ENCODE data around the gene TRMT5.

Gene TRMT5

DNA sequence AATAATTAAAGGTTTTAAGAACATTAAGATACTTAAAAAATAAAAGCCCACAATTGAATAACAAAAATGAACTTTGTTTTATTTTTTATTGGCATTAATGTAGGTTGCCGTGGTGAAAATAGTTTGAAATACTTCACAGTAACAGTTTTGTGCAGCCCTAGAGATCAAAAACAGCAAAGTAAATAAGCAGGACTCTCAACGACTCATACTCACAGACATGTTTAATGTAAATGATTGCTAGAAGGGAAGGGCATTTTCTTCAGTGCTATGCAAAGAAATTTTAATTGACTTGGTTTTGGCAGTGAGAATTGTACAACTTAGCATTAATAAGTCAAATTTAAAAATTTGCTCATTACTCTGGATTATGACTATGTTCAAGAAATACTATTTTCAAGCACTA, 16.0 kb downstream of the TRMT5 start:
- DNase-seq: no peak

GRCh38 chr14:60963761-60964160, 17.1 kb downstream of the TRMT5 start:
- no peak for DNase-seq

GRCh38 chr14:60958146-60958545, 22.7 kb downstream of the TRMT5 start:
- DNase-seq: no peak

DNA sequence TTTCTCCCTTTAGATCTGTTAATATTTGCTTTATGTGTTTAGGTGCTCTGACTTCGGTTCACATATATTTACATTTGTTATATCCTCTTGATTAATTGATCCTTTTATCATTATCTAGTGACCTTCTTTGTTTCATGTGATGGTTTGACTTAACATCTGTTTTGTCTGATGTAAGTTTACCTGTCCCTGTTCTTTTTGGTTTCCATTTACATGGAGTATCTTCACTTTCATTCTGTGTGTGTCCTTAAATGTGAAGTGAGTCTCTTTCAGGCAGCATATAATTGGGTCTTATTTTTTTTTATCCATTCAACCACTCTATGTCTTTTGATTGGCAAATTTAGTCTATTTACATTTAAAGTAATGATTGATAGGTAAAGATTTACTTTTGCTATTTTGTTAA, 24.2 kb downstream of the TRMT5 start:
- no peak for DNase-seq

DNA sequence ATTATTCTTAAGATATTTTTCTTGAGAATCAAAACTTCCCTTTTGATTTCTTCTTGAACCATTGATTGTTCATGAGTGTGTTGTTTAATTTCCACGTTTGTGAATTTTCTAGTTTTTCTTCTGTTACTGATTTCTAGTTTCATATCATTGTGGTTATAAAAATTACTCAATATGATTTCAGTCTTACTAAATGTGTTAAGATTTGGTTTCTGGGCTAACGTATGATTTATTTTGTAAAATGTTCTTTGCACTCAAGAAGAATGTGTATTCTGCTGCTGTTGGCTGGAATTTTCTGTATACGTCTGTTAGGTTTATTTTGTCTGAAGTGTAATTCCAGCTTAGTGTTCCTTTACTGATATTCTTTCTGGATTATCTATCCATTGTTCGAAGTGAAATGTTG, 24.7 kb downstream of the TRMT5 start:
- no peak for DNase-seq

- DNase-seq: no peak
Observed at GRCh38 chr14:60951776-60952435, 29.0 kb downstream of the TRMT5 start.

- no peak for DNase-seq
Observed at GRCh38 chr14:60946773-60947172, 34.1 kb downstream of the TRMT5 start.

DNA sequence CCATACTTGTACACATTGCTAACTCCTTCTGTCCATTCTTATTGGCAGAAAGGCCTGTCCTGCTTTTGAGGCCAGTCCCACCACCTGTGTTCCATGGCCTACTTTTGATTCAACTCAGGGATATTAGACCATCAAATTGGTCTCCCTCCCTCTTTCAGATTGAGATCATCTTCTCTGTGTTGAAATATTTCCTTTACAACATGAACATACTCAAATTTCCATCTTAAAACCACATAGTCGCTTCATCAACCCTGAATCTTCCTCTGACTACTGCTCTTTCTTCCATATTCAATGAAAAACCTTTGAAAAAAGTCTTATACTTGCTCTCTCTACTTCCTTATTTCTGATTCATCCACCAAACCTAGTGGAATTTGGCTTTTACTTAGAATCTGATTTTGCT, 34.9 kb downstream of the TRMT5 start:
- DNase-seq: no peak

DNA sequence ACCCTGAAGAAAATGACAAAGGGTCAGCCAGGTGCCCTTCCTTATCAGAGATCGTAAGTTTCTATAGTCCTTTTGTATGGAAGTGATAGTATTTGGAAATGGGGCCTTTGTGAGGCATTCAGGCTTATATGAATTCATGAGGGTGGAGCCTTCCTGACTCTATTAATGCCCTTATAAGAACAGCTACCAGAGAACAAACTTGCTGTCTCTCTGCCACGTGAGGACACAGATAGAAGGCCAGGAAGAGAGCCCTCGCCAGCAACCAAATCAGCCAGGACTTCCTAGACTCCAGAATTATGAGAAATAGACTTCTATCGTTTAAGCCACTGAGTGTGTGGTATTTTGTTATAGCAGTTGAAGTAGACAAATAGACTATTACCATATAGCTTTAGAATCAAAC, 36.7 kb downstream of the TRMT5 start:
- DNase-seq: no peak

- DNase-seq: no peak
Observed at GRCh38 chr14:60943637-60944032, 37.2 kb downstream of the TRMT5 start.

DNA sequence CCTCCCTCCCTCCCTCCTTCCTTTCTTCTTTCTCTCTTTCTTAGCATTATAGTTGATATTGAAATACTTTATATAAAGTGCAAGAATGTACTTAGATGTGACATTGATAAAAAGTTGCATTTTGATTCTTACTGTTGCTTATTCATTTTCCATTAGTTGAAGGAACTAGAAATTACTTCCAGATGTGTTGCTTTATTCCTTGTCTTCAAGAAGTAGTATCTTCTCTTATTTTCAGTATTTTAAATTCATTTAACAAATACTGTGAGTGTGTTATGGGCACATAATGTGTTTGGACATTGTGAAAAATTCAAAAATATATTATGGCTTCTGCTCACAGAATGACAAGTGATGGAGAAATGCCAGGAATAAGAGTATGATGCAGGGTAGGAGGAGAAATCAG, 45.6 kb downstream of the TRMT5 start:
- DNase-seq: no peak

DNA sequence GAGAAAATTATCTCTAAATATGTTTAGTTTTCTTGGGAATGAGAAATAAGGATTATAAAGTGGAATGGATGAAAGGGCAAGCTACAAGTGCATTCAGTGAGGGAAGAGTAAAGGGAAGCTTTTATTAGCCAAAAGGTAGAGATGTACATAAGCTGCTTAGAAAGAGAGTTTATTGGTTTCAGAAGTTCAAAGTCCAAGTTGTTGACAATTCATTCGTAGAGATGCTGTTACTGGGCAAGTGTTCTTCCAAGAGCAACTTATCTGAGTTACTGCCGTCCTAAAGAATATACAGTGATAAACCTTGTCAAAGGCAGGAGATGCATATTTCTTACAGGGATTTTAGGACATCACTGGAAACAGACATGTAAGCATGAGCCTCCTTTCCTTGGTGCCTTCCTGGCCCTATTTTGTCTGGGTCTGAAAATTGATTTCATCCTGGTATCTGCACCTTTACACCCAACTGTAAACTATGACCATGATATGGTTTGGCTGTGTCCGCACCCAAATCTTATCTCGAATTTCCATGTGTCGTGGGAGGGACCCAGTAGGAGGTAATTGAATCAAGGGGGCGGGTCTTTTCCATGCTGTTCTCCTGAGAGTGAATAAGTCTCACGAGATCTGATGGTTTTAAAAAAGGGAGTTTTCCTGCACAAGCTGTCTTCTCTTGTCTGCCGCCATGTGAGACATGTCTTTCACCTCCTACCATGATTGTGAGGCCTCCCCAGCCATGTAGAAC, 46.8 kb downstream of the TRMT5 start:
- DNase-seq: no peak

- DNase-seq: no peak
Observed at GRCh38 chr14:60931218-60931617, 49.7 kb downstream of the TRMT5 start.

DNA sequence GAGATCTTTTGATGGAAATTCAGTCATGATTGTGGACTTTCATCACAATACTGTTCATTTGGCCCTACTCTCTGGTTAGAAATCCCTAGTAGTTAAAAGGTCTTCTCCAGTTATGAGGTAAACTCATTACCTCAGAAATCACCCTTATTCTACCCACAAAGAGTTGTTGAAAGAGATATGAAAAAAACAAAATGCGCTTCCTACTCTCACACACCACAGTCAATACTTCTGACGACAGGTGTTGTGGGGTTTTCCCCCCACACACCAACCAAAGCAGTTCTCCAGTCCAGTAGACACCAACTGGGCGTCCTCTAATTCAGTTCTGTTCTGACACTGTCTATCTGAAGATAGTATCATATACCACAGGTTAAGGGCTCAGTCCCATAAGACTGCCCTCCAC, 54.9 kb downstream of the TRMT5 start:
- DNase-seq: no peak

GRCh38 chr14:60925286-60925685, 55.6 kb downstream of the TRMT5 start:
- no peak for DNase-seq

GRCh38 chr14:60922050-60922449, 58.8 kb downstream of the TRMT5 start:
- DNase-seq: no peak
